Calu3 (cell line): Measurements from ENCODE around the gene TMSB4X. TPM values are rescaled to one million over a fixed set of nuclear protein-coding genes. Genes with fewer than 3 reads are reported as not detected.

Experiments used
- BruUV-seq: library from RNA; stranded (reverse); fragments of 400-500 nt; replicated peaks from 2 replicates; lab custom pipeline; 2021; lab: Mats Ljungman, UMichigan
- CTCF ChIA-PET: fragments of 300-600 bp; sonication (Branson Sonifier 250); formaldehyde crosslinking; loops from one replicate; lab custom pipeline; 2022; ENCODE audit warnings: antibody characterized with exemption; lab: Charles Lee
- DNase-seq: peaks from one replicate; pipeline ENCODE4 v3.0.0; 2022
- H3K27ac Mint-ChIP-seq: one replicate; pipeline ENCODE4 v1.8.0; 2022; ENCODE audit warnings: mixed read lengths; ENCODE audit not compliant: unreplicated experiment
- H3K27me3 Mint-ChIP-seq: one replicate; pipeline ENCODE4 v1.8.0; 2022; ENCODE audit warnings: mixed read lengths; ENCODE audit not compliant: unreplicated experiment
- H3K36me3 Mint-ChIP-seq: one replicate; pipeline ENCODE4 v1.8.0; 2022; ENCODE audit warnings: mild to moderate bottlenecking, moderate library complexity, mixed read lengths; ENCODE audit not compliant: insufficient read depth, unreplicated experiment
- H3K4me1 Mint-ChIP-seq: one replicate; pipeline ENCODE4 v1.8.0; 2022; ENCODE audit warnings: mild to moderate bottlenecking, low read depth, mixed read lengths; ENCODE audit not compliant: unreplicated experiment
- H3K4me3 Mint-ChIP-seq: one replicate; pipeline ENCODE4 v1.8.0; 2022; ENCODE audit warnings: mild to moderate bottlenecking, low read depth, moderate library complexity, mixed read lengths; ENCODE audit not compliant: unreplicated experiment
- H3K9me3 Mint-ChIP-seq: one replicate; pipeline ENCODE4 v1.8.0; 2022; ENCODE audit warnings: low read depth, mixed read lengths; ENCODE audit not compliant: unreplicated experiment
- intact Hi-C: fragments of 100-400 bp; cut with micrococcal nuclease; formaldehyde crosslinking; loops from one replicate; pipeline ENCODE4 v1.10.0; 2022; ENCODE audit not compliant: unreplicated experiment
- total RNA-seq: library from RNA; stranded (reverse); gene quantifications from 2 replicates; pipeline ENCODE4 v1.2.3, GENCODE V29; 2022
- TF ChIP-seq, protein P1 (sequence below): fragments of 200-600 bp; IDR thresholded peaks from one replicate; pipeline ENCODE4 v1.8.0; 2022; ENCODE audit warnings: antibody characterized with exemption; ENCODE audit not compliant: unreplicated experiment

TMSB4X gene
- total RNA-seq, 1 experiment from 2014 or later = 5,274 TPM

DNA sequence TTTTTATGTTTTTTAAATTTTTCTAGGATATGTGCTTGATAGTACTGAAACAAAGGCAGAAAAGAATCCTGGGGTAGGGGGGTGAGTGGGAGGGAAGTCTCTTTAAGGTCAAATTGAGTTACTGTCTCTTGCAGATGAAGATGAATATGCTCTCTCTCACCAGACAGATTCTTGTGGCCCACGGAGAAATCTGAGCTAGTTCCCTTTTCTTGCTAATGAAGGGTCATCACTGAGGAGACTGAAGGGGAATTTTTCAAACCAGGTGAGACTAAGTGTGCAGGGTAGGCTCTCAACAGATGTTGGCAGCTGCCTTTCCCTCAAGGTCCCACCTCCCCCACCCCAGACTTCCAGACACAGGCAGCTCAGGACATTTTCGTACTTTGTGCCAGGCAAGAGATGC lies 48.0 kb downstream of the TMSB4X start:
- no peak overlapping the region for H3K27ac Mint-ChIP-seq
- BruUV-seq = no TSS peak
- H3K27me3 Mint-ChIP-seq = no peaks in the 10 kb centered on the region
- TF ChIP-seq, protein P1, sequence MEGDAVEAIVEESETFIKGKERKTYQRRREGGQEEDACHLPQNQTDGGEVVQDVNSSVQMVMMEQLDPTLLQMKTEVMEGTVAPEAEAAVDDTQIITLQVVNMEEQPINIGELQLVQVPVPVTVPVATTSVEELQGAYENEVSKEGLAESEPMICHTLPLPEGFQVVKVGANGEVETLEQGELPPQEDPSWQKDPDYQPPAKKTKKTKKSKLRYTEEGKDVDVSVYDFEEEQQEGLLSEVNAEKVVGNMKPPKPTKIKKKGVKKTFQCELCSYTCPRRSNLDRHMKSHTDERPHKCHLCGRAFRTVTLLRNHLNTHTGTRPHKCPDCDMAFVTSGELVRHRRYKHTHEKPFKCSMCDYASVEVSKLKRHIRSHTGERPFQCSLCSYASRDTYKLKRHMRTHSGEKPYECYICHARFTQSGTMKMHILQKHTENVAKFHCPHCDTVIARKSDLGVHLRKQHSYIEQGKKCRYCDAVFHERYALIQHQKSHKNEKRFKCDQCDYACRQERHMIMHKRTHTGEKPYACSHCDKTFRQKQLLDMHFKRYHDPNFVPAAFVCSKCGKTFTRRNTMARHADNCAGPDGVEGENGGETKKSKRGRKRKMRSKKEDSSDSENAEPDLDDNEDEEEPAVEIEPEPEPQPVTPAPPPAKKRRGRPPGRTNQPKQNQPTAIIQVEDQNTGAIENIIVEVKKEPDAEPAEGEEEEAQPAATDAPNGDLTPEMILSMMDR = no peak
- intact Hi-C loops = loop anchor here (10.0 kb wide), 1 partner anchor 62 kb away; no protein-coding TSS in a partner anchor
- CTCF ChIA-PET = no interaction called here
- no peaks in the 10 kb centered on the region for H3K36me3 Mint-ChIP-seq
- no peak overlapping the region for H3K4me3 Mint-ChIP-seq
- peaks cover 28% of the 10 kb centered on the region for H3K4me1 Mint-ChIP-seq
- H3K9me3 Mint-ChIP-seq = peaks cover 5% of the 10 kb centered on the region
- no peak for DNase-seq

DNA sequence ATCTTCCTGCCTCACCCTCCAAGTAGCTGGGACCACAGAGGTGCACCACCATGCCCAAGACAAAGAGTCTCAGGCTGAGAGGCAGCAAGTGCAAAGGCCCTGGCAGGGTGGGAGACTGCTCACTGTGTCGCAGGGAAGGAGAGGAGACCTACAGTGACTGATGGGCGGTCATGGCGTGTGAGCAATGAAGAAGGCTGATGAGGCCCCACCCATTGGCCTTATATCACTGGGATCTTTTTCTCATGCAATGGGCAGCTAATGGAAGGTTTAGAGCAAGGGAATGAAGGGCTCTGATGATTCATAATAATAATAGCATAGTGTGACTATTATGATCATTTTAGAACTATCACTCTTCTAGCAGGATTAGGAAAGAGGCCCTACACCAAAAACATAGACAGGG lies 48.7 kb downstream of the TMSB4X start:
- TF ChIP-seq, protein P1 = no peak
- BruUV-seq = no TSS peak
- CTCF ChIA-PET = no interaction called here
- peaks cover 5% of the 10 kb centered on the region for H3K9me3 Mint-ChIP-seq
- no peak for DNase-seq
- peaks cover 28% of the 10 kb centered on the region for H3K4me1 Mint-ChIP-seq
- H3K4me3 Mint-ChIP-seq = no peak overlapping the region
- no peaks in the 10 kb centered on the region for H3K27me3 Mint-ChIP-seq
- intact Hi-C loops = loop anchor here (10.0 kb wide), 1 partner anchor 61 kb away; no protein-coding TSS in a partner anchor
- no peak overlapping the region for H3K27ac Mint-ChIP-seq
- H3K36me3 Mint-ChIP-seq = no peaks in the 10 kb centered on the region

DNA sequence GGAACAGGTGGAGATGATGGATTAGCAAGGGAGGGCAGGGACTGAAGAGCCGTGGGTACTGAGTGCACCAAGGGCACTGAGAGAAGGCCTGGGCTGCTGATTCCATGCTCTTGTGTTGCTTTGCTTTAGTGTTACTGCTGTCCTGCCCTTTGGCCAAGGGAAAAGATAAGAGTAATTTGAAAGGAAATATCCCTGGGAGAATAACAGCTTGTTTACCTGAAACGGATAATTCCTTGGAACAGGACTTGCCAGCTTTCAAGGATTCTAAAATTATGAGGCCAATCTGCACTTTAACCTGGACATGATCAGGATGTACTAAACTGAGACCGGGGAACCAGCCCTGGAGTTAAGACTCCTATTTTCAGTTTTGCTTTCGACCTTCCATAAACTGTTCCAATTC lies 49.1 kb downstream of the TMSB4X start:
- no peak overlapping the region for H3K27ac Mint-ChIP-seq
- H3K36me3 Mint-ChIP-seq = no peaks in the 10 kb centered on the region

DNA sequence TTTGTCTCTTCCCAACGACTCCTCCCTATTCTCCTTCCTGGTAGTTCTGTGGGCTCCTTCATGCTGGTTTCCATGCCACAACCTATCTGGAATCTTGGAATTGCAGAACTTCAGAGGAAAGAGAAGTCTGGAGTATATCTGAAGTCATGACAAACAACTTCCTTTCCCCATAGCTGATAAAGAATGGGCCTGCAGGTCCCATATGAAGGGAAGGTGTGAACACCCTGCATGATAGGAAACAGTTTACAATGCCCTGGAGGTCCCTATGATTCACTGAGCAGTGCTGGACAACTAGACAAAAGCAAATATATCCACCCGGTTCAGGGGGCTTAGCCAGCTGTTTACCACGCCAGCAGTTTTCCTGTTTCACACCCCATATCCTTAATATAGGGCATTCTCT lies 50.1 kb downstream of the TMSB4X start:
- H3K27me3 Mint-ChIP-seq = no peaks in the 10 kb centered on the region
- TF ChIP-seq, protein P1 = no peak
- peaks cover 5% of the 10 kb centered on the region for H3K9me3 Mint-ChIP-seq
- H3K36me3 Mint-ChIP-seq = peaks cover 3% of the 10 kb centered on the region
- no TSS peak for BruUV-seq
- H3K27ac Mint-ChIP-seq = peak overlapping the region; percentile 78
- intact Hi-C loops = loop anchor here (10.0 kb wide), 1 partner anchor 60 kb away; no protein-coding TSS in a partner anchor
- CTCF ChIA-PET = no interaction called here
- peaks cover 40% of the 10 kb centered on the region for H3K4me1 Mint-ChIP-seq
- DNase-seq = no peak
- H3K4me3 Mint-ChIP-seq = no peak overlapping the region

More for the DNA sequence above, 49.1 kb downstream of the TMSB4X start:
- no TSS peak for BruUV-seq
- CTCF ChIA-PET = no interaction called here
- TF ChIP-seq, protein P1 = no peak
- no peaks in the 10 kb centered on the region for H3K27me3 Mint-ChIP-seq
- peaks cover 30% of the 10 kb centered on the region for H3K4me1 Mint-ChIP-seq
- peaks cover 5% of the 10 kb centered on the region for H3K9me3 Mint-ChIP-seq
- intact Hi-C loops = loop anchor here (10.0 kb wide), 1 partner anchor 61 kb away; no protein-coding TSS in a partner anchor
- no peak overlapping the region for H3K4me3 Mint-ChIP-seq
- DNase-seq = no peak

Other genes with a start within 250 kb of the TMSB4X start
- gene PRPS2, start 183.7 kb upstream of the TMSB4X start, total RNA-seq = 95.9 and 102 TPM in 2 replicates
- gene TLR7, start 108.0 kb upstream of the TMSB4X start, total RNA-seq = not detected in 2 replicates
- gene TLR8, start 68.5 kb upstream of the TMSB4X start, total RNA-seq = not detected in 2 replicates
- not detected in 2 replicates for gene FAM9C, start 69.5 kb downstream of the TMSB4X start, total RNA-seq